ENCODE results near the gene TFAP2A.

- TF ChIP-seq CTCF (IDR thresholded peaks at IDR 0.05) (no peak), POLR2A (IDR thresholded peaks at IDR 0.05) (no peak), EP300 (IDR thresholded peaks at IDR 0.05) (no peak)
Measured at GRCh38 chr6:10368861-10369260, 46.0 kb downstream of the TFAP2A start.

Measured in ovary (tissue), 3 donors.